Measurements from ENCODE around the gene PRPF8.

The PRPF8 gene

DNA sequence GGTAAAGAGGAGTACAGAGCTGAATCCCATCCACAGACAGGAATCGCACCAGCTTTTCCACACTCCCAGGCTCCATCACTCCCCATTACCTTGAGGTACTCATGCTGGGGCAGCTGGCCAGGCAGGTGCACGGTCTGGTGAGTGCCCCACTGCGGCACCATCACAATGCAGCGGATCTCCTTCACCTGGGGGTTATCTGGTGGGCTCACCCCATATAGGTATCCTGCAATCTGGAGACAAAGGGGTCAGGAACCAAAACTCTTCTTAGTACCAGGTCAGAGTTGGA, 33.2 kb downstream of the PRPF8 start:
- peaks cover 64% of the 10 kb centered on the region for H3K36me3 ChIP-seq (ENCODE audit: insufficient read depth, low read length)
- no peak overlapping the region for H3K4me3 ChIP-seq (ENCODE audit: low read depth, low read length, poor library complexity, severe bottlenecking)
- no peaks in the 10 kb centered on the region for H4K20me1 ChIP-seq (ENCODE audit: insufficient read depth, low read length)
- no peaks in the 10 kb centered on the region for H3F3A ChIP-seq (ENCODE audit: insufficient read depth, low read length)
- H3K79me2 ChIP-seq (ENCODE audit: insufficient read depth, low read length): no peaks in the 10 kb centered on the region
- no peak overlapping the region for H3K27ac ChIP-seq (ENCODE audit: low read depth, low read length, poor library complexity, severe bottlenecking)
- no peaks in the 10 kb centered on the region for H3K9me2 ChIP-seq (ENCODE audit: low read depth, low read length)
- peaks cover 17% of the 10 kb centered on the region for H3K4me1 ChIP-seq (ENCODE audit: insufficient read depth, low read length, severe bottlenecking)
- H3K27me3 ChIP-seq (ENCODE audit: insufficient read depth, low read length): no peaks in the 10 kb centered on the region
- no peak overlapping the region for H2AFZ ChIP-seq (ENCODE audit: low read length)
- no peak for TF ChIP-seq CTCF (IDR thresholded peaks at IDR 0.05; ENCODE audit: low read length)
- TF ChIP-seq EZH2 (IDR thresholded peaks at IDR 0.05; ENCODE audit: borderline replicate concordance, low read length): no peak
- no peak overlapping the region for H3K9ac ChIP-seq (ENCODE audit: low read length)
- no peaks in the 10 kb centered on the region for H3K9me3 ChIP-seq (ENCODE audit: low read length)
- H3K4me2 ChIP-seq (ENCODE audit: low read length): no peak overlapping the region

GRCh38 chr17:1650731-1651558, 33.7 kb downstream of the PRPF8 start:
- H3K4me2 ChIP-seq (ENCODE audit: low read length): no peak overlapping the region
- H3K9me2 ChIP-seq (ENCODE audit: low read depth, low read length): no peaks in the 10 kb centered on the region
- no peaks in the 10 kb centered on the region for H4K20me1 ChIP-seq (ENCODE audit: insufficient read depth, low read length)
- no peaks in the 10 kb centered on the region for H3K27me3 ChIP-seq (ENCODE audit: insufficient read depth, low read length)
- no peaks in the 10 kb centered on the region for H3K9me3 ChIP-seq (ENCODE audit: low read length)
- peaks cover 17% of the 10 kb centered on the region for H3K4me1 ChIP-seq (ENCODE audit: insufficient read depth, low read length, severe bottlenecking)
- H3K9ac ChIP-seq (ENCODE audit: low read length): no peak overlapping the region
- no peaks in the 10 kb centered on the region for H3F3A ChIP-seq (ENCODE audit: insufficient read depth, low read length)
- no peaks in the 10 kb centered on the region for H3K79me2 ChIP-seq (ENCODE audit: insufficient read depth, low read length)
- H3K27ac ChIP-seq (ENCODE audit: low read depth, low read length, poor library complexity, severe bottlenecking): no peak overlapping the region
- H2AFZ ChIP-seq (ENCODE audit: low read length): no peak overlapping the region
- no peak overlapping the region for H3K4me3 ChIP-seq (ENCODE audit: low read depth, low read length, poor library complexity, severe bottlenecking)
- H3K36me3 ChIP-seq (ENCODE audit: insufficient read depth, low read length): peaks cover 58% of the 10 kb centered on the region
- TF ChIP-seq EZH2 (IDR thresholded peaks at IDR 0.05; ENCODE audit: borderline replicate concordance, low read length) (no peak), CTCF (IDR thresholded peaks at IDR 0.05; ENCODE audit: low read length) (no peak)

DNA sequence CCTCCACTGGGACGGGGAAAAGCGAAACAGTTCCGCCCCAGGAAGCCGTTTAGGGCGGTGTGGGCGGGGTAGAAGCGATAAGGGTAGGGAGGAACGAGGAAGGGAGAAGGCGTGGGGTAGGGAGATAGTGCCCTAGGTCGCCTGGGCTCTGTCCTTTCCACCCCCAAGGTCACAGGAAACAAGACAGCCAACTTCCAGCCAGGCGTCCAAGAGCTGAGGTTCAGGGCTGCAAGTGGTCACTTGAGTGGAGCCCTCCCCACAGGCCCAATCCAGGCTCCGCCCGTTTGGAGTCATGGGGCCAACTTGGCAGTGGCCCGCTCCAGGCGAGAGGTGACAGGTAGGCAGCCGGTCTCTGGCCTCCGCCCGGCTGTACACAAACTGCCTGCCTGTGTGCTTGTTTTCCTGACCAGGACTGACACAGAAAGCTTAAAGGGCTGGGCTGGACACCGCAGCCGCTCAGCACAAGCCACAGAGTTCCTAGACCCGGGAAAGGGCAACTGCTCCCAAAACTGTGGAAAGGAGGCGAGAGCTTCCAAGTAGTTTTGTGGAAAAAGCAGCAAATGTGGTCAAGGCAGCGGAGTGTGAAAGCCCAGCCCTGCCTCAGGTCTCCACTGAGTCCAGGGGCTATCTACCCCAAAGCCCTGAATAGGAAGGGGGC, 34.7 kb downstream of the PRPF8 start, which contains the start of gene RILP:
TSS of gene RILP (minus strand) at position 23 of the 658 bp plus-strand sequence. CDS start 62 bp downstream, outside the sequence.
- Histone ChIP-seq H3K79me2 (ENCODE audit: insufficient read depth, low read length) (no peaks in the 10 kb centered on the region), H3F3A (ENCODE audit: insufficient read depth, low read length) (no peaks in the 10 kb centered on the region), H3K4me3 (ENCODE audit: low read depth, low read length, poor library complexity, severe bottlenecking) (peak within 1 kb of the TSS; percentile 64), H3K36me3 (ENCODE audit: insufficient read depth, low read length) (peaks cover 51% of the 10 kb centered on the region), H3K9ac (ENCODE audit: low read length) (peak within 1 kb of the TSS; percentile 69), H2AFZ (ENCODE audit: low read length) (no peak within 1 kb of the TSS), H3K27ac (ENCODE audit: low read depth, low read length, poor library complexity, severe bottlenecking) (peak within 1 kb of the TSS; percentile 33), H3K4me2 (ENCODE audit: low read length) (peak within 1 kb of the TSS; percentile 95), H3K4me1 (ENCODE audit: insufficient read depth, low read length, severe bottlenecking) (peaks cover 17% of the 10 kb centered on the region), H4K20me1 (ENCODE audit: insufficient read depth, low read length) (no peaks in the 10 kb centered on the region), H3K9me2 (ENCODE audit: low read depth, low read length) (no peaks in the 10 kb centered on the region), H3K27me3 (ENCODE audit: insufficient read depth, low read length) (no peaks in the 10 kb centered on the region), H3K9me3 (ENCODE audit: low read length) (no peaks in the 10 kb centered on the region)
- TF ChIP-seq CTCF (IDR thresholded peaks at IDR 0.05; ENCODE audit: low read length): no peak
- no peak for TF ChIP-seq EZH2 (IDR thresholded peaks at IDR 0.05; ENCODE audit: borderline replicate concordance, low read length)
